Measurements from ENCODE around the gene NUP37. TPM values are rescaled to one million over a fixed set of nuclear protein-coding genes. Genes with fewer than 3 reads are reported as not detected.
"Not testable (repeated sequence)": the region's sequence is repeated elsewhere in the genome, so short reads cannot be mapped to it uniquely, and the experiment has no call there.

NUP37 gene
- 10 to 100 TPM; 16.6 to 21.4 TPM for total RNA-seq

DNA sequence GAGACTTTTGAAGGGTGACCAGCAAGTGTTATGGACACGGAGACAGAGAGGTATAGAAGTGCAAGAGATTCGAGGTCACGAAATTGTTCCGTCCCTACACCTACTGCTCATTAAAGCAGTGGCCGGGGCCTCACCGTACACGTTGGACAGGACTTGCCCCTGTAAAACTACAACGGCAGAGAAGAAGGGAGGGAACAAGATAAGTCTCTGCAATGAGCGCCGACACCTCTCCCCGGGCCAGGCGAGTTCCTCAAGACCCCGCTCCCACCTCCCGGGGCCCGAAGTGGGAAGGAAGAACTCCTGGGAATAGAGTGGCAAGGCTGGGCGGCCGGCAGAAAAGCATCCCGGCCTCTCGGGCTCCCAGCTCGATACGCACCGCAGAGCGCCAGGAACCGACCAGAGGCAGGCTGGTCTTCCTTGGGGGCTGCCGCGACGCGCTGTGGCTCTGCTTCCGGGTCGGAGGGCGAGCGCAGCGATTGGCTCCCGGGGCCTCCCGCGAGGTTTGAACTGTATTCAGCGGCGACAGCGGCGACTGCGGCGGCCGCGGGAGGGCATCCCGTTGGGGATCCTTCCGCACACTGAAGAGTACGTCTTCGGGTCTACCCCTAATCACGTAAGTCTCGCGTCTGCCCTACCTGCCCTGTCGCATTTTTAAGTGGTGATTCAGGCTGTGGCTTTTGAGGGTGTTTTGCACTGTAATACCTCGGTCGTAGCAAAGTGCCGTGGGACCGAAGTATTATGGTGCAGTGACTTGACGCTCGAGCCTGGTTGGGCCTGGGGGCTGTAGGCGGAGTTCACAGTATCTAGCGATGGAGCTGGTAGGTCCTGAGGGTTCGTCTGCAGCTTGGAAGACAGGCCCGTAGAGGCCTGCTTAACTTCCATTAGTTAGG lies at the start of gene NUP37, which contains the start of gene PARPBP:
TSS of gene NUP37 (minus strand) at position 441 of the 890 bp plus-strand sequence. CDS start 1,596 bp downstream, outside the sequence.
TSS of gene PARPBP (plus strand) at position 510 of the 890 bp plus-strand sequence. CDS start 3,706 bp downstream, outside the sequence.
- Histone ChIP-seq H3K9me3 (no peaks in the 10 kb centered on the region), H3K4me1 (replicated peaks) (no peaks in the 10 kb centered on the region), H3K36me3 (no peaks in the 10 kb centered on the region), H3K27me3 (replicated peaks; ENCODE audit: insufficient read depth) (no peaks in the 10 kb centered on the region), H3K27ac (peak within 1 kb of the TSS; percentile 64 to 81), H3K4me3 (peak within 1 kb of the TSS; percentile 54 to 64)
- peak; percentile 77 for DNase-seq (ENCODE audit: low spot score)
- TF ChIP-seq CTCF (IDR thresholded peaks at IDR 0.05), result peak in 1 of 4 experiments; percentile 18
- peak; percentile 31 for TF ChIP-seq POLR2A (IDR thresholded peaks at IDR 0.05)
- TF ChIP-seq POLR2AphosphoS5 (IDR thresholded peaks at IDR 0.05), result peak; percentile 87
- intact Hi-C loops (cut with DNase I), result no loop called here
- 1% methylated on average over 54 of the region's 62 CpGs for WGBS

- no peak for DNase-seq (ENCODE audit: low spot score)
- TF ChIP-seq CTCF (IDR thresholded peaks at IDR 0.05) (no peak), POLR2A (IDR thresholded peaks at IDR 0.05) (no peak), POLR2AphosphoS5 (IDR thresholded peaks at IDR 0.05) (no peak)
- Histone ChIP-seq H3K36me3 (no peaks in the 10 kb centered on the region), H3K4me1 (replicated peaks) (no peaks in the 10 kb centered on the region), H3K27me3 (replicated peaks; ENCODE audit: insufficient read depth) (no peaks in the 10 kb centered on the region), H3K9me3 (no peaks in the 10 kb centered on the region), H3K4me3 (no peak overlapping the region), H3K27ac (no peak overlapping the region)
- intact Hi-C loops (cut with DNase I), result no loop called here
Measured at GRCh38 chr12:102167821-102168604, 48.1 kb upstream of the NUP37 start.

- Histone ChIP-seq H3K4me3 (no peak overlapping the region), H3K36me3 (no peaks in the 10 kb centered on the region), H3K9me3 (no peaks in the 10 kb centered on the region), H3K27me3 (replicated peaks; ENCODE audit: insufficient read depth) (no peaks in the 10 kb centered on the region), H3K4me1 (replicated peaks) (no peaks in the 10 kb centered on the region), H3K27ac (no peak overlapping the region)
- DNase-seq (ENCODE audit: low spot score), result no peak
- no peak for TF ChIP-seq POLR2A (IDR thresholded peaks at IDR 0.05)
- TF ChIP-seq POLR2AphosphoS5 (IDR thresholded peaks at IDR 0.05), result no peak
- TF ChIP-seq CTCF (IDR thresholded peaks at IDR 0.05), result no peak
- intact Hi-C loops (cut with DNase I), result no loop called here
- WGBS, result 95% methylated on average over 1 of the region's 1 CpG
Measured at GRCh38 chr12:102163383-102163782, 43.5 kb upstream of the NUP37 start.

DNA sequence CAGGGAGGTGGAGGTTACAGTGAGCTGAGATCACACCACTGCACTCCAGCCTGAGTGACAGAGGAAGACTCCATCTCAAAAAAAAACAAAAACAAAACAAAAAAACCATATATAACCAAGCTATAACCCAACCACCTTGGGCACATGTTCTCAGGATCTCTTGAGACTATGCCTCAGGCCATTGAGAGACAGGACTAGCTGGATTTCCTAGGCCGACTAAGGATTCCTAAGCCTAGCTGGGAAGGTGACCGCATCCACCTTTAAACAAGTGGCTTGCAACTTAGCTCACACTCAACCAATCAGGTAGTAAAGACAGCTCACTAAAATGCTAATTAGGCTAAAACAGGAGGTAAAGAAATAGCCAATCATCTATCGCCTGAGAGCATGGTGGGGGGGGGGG lies 35.3 kb upstream of the NUP37 start:
- H3K27me3 ChIP-seq (replicated peaks; ENCODE audit: insufficient read depth); H3K4me1 ChIP-seq (replicated peaks); H3K27ac ChIP-seq; DNase-seq (ENCODE audit: low spot score); H3K9me3 ChIP-seq; H3K36me3 ChIP-seq; H3K4me3 ChIP-seq; intact Hi-C loops (cut with DNase I): not testable (repeated sequence)
- 96% methylated on average over 3 of the region's 3 CpGs for WGBS

DNA sequence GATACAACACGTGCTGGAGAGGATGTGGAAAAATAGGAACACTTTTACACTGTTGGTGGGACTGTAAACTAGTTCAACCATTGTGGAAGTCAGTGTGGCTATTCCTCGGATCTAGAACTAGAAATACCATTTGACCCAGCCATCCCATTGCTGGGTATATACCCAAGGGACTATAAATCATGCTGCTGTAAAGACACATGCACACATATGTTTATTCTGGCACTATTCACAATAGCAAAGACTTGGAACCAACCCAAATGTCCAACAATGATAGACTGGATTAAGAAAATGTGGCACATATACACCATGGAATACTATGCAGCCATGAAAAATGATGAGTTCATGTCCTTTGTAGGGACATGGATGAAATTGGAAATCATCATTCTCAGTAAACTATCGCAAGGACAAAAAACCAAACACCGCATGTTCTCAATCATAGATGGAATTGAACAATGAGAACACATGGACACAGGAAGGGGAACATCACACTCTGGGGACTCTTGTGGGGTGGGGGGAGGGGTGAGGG lies 27.2 kb upstream of the NUP37 start:
- H3K36me3 ChIP-seq; H3K4me1 ChIP-seq (replicated peaks); H3K9me3 ChIP-seq; H3K27ac ChIP-seq; H3K27me3 ChIP-seq (replicated peaks; ENCODE audit: insufficient read depth); intact Hi-C loops (cut with DNase I); DNase-seq (ENCODE audit: low spot score); H3K4me3 ChIP-seq: not testable (repeated sequence)
- 90% methylated on average over 4 of the region's 4 CpGs for WGBS
